ENCODE data around the gene PRR12.

DNA sequence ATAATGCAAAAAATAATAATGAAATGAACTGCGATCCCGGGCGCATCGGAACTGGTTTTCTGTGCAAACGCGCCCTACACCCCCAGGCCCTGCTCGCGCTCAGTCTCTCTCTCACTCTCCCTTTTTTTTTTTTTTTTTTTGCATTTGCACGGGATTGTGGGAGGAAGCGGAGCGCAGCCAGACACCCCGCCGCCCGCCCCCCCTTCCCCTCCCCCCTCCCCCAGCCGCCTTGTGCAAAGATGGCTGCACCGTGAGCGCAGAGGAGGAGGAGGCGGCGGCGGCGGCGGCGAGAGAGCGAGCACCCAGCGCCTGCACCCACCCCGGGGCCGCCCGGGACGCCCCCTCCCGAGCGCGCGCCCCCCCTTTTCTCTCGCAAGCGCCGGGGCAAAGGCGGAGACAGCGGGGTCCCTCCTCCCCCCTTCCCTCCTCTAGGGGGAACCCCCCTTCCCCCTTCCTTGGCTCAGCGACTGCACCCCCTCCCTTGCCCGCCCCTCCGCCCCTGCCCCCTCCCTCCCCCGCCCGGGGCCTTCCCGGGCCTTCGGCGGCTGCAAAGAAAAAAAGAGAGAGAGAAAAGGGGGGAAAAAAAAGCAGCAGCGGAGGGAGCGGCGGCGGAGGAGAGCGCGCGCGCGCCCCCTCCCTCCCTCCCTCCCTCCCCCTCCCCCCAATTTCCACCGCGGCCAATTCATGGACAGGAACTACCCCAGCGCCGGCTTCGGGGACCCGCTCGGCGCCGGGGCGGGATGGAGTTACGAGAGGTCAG, at the start of gene PRR12:
- TF ChIP-seq, protein P1, sequence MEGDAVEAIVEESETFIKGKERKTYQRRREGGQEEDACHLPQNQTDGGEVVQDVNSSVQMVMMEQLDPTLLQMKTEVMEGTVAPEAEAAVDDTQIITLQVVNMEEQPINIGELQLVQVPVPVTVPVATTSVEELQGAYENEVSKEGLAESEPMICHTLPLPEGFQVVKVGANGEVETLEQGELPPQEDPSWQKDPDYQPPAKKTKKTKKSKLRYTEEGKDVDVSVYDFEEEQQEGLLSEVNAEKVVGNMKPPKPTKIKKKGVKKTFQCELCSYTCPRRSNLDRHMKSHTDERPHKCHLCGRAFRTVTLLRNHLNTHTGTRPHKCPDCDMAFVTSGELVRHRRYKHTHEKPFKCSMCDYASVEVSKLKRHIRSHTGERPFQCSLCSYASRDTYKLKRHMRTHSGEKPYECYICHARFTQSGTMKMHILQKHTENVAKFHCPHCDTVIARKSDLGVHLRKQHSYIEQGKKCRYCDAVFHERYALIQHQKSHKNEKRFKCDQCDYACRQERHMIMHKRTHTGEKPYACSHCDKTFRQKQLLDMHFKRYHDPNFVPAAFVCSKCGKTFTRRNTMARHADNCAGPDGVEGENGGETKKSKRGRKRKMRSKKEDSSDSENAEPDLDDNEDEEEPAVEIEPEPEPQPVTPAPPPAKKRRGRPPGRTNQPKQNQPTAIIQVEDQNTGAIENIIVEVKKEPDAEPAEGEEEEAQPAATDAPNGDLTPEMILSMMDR (conservative IDR thresholded peaks at IDR 0.05 in 1 of 2, IDR thresholded peaks at IDR 0.05 in 1 of 2; ENCODE audit: extremely low read depth in 1 of 2, insufficient read depth in 1 of 2, low read depth in 1 of 2, low read length in 2 of 2): no peak
- no peak for TF ChIP-seq EZH2 (IDR thresholded peaks at IDR 0.05; ENCODE audit: borderline replicate concordance, low read length)
